Aorta (tissue), 5 donors: ENCODE results near the gene ABCG4. TPM values are rescaled to one million over a fixed set of nuclear protein-coding genes. Genes with fewer than 3 reads are reported as not detected.
A peak's percentile ranks its signal among the peaks of the same experiment; 100 is the strongest.

ENCODE experiments used
- ATAC-seq: fragments of 200-7000 bp; cut with Tn5 transposase; one replicate; pipeline ENCODE4 v1.9.1; 2022; ENCODE audit warnings: moderate library complexity; ENCODE audit not compliant: low FRiP score
- DNase-seq, 2 donors: peaks; one replicate each; pipeline ENCODE4 v3.0.0-alpha.2; 2020
- H3K27ac ChIP-seq, 2 donors: one replicate each; pipeline ENCODE4 v1.5.1; 2013; ENCODE audit warnings: low read length in 2 of 2, mild to moderate bottlenecking in 2 of 2, moderate library complexity in 2 of 2, control low read depth in 1 of 2, inconsistent platforms in 1 of 2, low read depth in 1 of 2
- H3K27me3 ChIP-seq, 2 donors: one replicate each; pipeline ENCODE4 v1.6.1; 2013; ENCODE audit warnings: control low read depth in 1 of 2, low read length in 1 of 2, mild to moderate bottlenecking in 1 of 2, moderate library complexity in 1 of 2; ENCODE audit not compliant: insufficient read depth in 2 of 2, control insufficient read depth in 1 of 2
- H3K36me3 ChIP-seq, 2 donors: one replicate each; pipeline ENCODE4 v1.6.1; 2013; ENCODE audit warnings: control low read depth in 1 of 2, low read length in 1 of 2, mild to moderate bottlenecking in 1 of 2; ENCODE audit not compliant: insufficient read depth in 2 of 2, control insufficient read depth in 1 of 2
- H3K4me1 ChIP-seq, 2 donors: one replicate each; pipeline ENCODE4 v1.6.1; 2013; ENCODE audit warnings: low read length in 2 of 2, control low read depth in 1 of 2, mild to moderate bottlenecking in 1 of 2, moderate library complexity in 1 of 2; ENCODE audit not compliant: insufficient read depth in 2 of 2, control insufficient read depth in 1 of 2
- H3K4me3 ChIP-seq, 2 donors: one replicate each; pipeline ENCODE4 v1.5.1; 2013; ENCODE audit warnings: low read length in 2 of 2, control low read depth in 1 of 2, mild to moderate bottlenecking in 1 of 2
- H3K9me3 ChIP-seq: one replicate; pipeline ENCODE4 v1.6.1; 2013; ENCODE audit warnings: mild to moderate bottlenecking, low read length; ENCODE audit not compliant: control insufficient read depth
- WGBS, 2 donors: extraction: QIAGEN DNeasy Blood & Tissue Kit; methylation state at CpG; one replicate each; pipeline ENCODE4 v1.1.7; 2013; 5-methylcytosine and 5-hydroxymethylcytosine counted together
- intact Hi-C, 2 donors: fragments of 100-400 bp; cut with DNase I; formaldehyde crosslinking; loops; one replicate each; pipeline versions ENCODE4 v1.14.2 to v1.15.0; 2022
- polyA plus RNA-seq, 2 donors: library from polyadenylated mRNA; stranded (reverse); fragments of 200-250 nt; gene quantifications; one replicate each; pipeline ENCODE4 v1.2.3, GENCODE V29; 2013
- total RNA-seq, 2 donors: library from RNA; stranded (reverse); fragmentation: NEBNext Ultra II Directional; extraction: Animal tissue kit (Norgen Biotek cat#: 25700); gene quantifications; one replicate each; pipeline ENCODE4 v1.2.1, GENCODE V29; 2021
- donor health status: healthy with polysubstance abuse.
- donor health status: Bipolar disorder and iron deficiency.
- donor health status: DM: no; HTN: no; CAD: no.
- donor health status: DM: no; HTN: no; CAD: no.
- donor health status: DM: yes; HTN: yes; CAD: no.

Gene ABCG4
- total and polyA plus RNA-seq, 4 donors, result 0.45 to 0.75 (median 0.75) TPM; not detected in 1

DNA sequence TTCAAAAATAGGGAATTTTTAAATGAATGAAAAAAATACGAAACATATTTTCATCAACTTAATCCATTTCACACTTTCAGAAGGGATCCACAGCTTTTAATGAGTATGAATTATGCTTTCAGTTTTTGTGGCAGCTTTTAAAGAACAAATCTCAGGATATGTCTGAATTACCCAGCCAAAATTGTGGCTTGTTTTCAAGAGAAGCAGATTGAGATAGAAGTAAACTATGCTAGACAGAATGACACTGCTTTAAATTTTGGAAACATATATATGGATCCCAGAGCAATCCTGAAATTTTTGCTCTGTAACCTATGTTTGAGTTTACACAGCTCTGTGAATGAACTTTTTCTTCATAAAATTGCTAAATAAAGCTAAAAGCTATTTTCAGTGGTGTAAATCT, 29.9 kb upstream of the ABCG4 start:
- no peak for ATAC-seq
- Histone ChIP-seq H3K27me3 (no peaks in the 10 kb centered on the region), H3K4me1 (no peaks in the 10 kb centered on the region), H3K36me3 (peaks cover 0 to under 1% of the 10 kb centered on the region in 2 donors), H3K27ac (no peak overlapping the region), H3K4me3 (no peak overlapping the region), H3K9me3 (no peaks in the 10 kb centered on the region)
- DNase-seq, result no peak
- intact Hi-C loops, result no loop called here
- WGBS, 2 donors, result 87 to 92% methylated on average over 1 of the region's 1 CpG

GRCh38 chr11:119120639-119121007, 28.2 kb upstream of the ABCG4 start:
- no peaks in the 10 kb centered on the region for H3K9me3 ChIP-seq
- peaks cover 0 to 2% of the 10 kb centered on the region in 2 donors for H3K36me3 ChIP-seq
- H3K27me3 ChIP-seq, result no peaks in the 10 kb centered on the region
- DNase-seq (no peak), ATAC-seq (no peak)
- no peak overlapping the region for H3K4me3 ChIP-seq
- 12 to 13% methylated on average over 5 of the region's 5 CpGs for WGBS, 2 donors
- intact Hi-C loops, result no loop called here
- H3K4me1 ChIP-seq, result no peaks in the 10 kb centered on the region
- H3K27ac ChIP-seq, result no peak overlapping the region

DNA sequence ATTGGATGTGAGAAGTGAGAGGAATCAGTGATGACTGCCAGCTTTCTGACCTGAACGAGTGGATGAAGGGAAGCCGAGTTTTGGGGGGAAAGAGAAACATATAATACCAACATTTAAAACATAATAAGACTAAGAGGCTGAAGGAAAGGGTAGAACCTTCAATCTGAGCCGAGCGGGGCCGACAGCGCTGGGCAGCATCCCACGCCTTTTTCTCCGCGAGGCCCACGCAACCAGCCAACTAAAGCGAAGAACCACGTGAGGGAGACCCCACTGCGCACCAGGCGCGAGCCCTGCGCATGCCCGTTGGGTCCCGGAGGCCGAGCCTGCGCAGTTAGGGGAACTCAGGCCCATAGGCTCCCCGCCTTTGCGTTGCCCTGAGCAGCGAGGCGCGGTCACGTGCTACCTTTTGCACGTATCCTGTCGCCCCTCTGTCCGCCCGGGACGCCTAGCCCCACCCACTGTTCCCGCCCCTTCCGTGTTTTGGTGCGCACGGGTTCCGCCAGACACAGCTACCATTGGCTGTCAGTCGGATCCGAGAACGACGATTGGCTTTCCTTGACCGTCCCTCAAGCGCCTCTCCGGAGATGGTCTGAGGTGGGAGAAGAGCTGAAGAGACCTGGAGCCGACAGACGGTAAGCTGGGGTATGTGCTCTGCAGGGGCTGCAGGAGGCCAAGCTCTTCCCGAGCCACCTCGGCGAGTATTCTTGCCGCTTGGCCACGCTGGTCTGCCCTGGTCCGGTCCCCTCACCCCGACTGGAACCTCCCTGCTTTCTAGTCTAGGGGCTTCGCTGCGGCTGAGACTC, 27.6 kb upstream of the ABCG4 start, which contains the start of gene HINFP:
HINFP (plus strand) TSS at position 573 of the 803 bp plus-strand sequence. CDS start 5,365 bp downstream, outside the sequence.
- Histone ChIP-seq H3K27me3 (no peaks in the 10 kb centered on the region), H3K4me1 (no peaks in the 10 kb centered on the region), H3K36me3 (peaks cover 0 to 2% of the 10 kb centered on the region in 2 donors), H3K27ac (peak within 1 kb of the TSS in 1 of 2 donors; percentile 47), H3K9me3 (no peaks in the 10 kb centered on the region), H3K4me3 (peak within 1 kb of the TSS; percentile 62 to 90)
- intact Hi-C loops, result no loop called here
- DNase-seq, result peak; percentile 100
- ATAC-seq, result peak; percentile 100
- WGBS, 2 donors, result 0% methylated on average over 54 of the region's 54 CpGs

DNA sequence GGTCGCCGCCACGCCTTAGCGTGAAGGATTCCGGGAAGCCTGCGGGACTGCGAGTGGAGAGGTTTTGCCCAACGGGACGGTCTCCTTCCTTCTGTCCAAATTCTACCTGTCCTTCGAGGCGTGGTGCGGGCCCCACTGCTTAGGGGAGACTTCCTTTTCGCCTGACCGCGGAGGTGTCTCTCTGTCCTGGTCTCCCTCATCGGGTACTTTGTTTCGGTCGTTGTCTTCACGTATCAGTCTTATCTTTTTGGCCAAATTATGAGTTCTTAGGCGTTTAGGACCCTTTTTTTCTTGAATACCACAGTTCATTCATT, 27.1 kb upstream of the ABCG4 start:
- peak overlapping the region; percentile 62 to 90 for H3K4me3 ChIP-seq
- ATAC-seq, result no peak
- peaks cover 2% of the 10 kb centered on the region in 2 donors for H3K36me3 ChIP-seq
- H3K27me3 ChIP-seq, result no peaks in the 10 kb centered on the region
- no peak for DNase-seq
- WGBS, 2 donors, result 0 to 1% methylated on average over 20 of the region's 20 CpGs
- no peaks in the 10 kb centered on the region for H3K9me3 ChIP-seq
- H3K27ac ChIP-seq, result peak overlapping the region in 1 of 2 donors; percentile 47
- intact Hi-C loops, result no loop called here
- H3K4me1 ChIP-seq, result no peaks in the 10 kb centered on the region

DNA sequence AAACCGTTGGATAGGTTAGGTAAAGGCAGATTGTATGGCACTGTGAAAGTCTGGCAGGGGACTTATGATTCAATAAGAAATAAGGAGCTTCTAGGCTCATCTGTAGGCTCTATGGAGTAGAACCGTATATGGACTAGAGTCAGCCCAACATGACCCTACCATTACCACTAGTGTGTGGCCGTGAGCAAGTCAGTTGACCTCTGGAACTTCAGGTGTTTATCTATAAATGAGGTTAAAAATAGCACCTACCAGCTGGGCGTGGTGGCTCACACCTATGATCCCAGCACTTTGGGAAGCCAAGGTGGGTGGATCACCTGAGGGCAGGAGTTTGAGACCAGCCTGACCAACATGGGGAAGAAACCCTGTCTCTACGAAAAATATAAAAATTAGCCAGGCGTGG, 23.0 kb upstream of the ABCG4 start:
- Histone ChIP-seq H3K27me3 (no peaks in the 10 kb centered on the region), H3K9me3 (no peaks in the 10 kb centered on the region), H3K4me3 (no peak overlapping the region), H3K36me3 (peaks cover 4 to 6% of the 10 kb centered on the region in 2 donors), H3K4me1 (no peaks in the 10 kb centered on the region), H3K27ac (no peak overlapping the region)
- 92 to 93% methylated on average over 6 of the region's 6 CpGs for WGBS, 2 donors
- ATAC-seq (no peak), DNase-seq (no peak)
- intact Hi-C loops, result no loop called here

DNA sequence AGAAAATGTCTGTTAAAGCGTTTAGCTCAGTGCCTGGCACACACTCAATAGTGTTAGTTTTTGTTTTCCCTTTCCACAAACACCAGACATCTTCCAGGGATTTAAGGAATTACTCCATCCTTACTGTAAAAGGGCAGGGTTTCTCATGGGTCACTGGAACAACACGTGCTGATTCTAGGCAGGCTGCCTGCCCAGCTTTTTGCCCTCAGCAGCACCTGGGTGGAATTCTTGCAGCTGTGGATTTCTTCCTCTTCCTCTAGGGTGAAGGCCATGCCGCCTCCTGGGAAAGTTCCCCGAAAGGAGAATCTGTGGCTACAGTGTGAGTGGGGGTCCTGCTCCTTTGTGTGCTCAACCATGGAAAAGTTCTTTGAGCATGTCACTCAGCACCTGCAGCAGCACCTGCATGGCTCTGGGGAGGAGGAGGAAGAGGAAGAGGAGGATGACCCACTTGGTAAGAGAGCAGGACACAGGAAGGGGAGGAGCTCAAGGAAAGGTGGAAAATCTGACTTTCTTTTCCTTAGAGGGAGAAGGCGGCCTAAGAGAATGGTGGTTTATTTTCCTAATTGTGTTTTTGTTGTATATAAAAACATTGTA, 22.1 kb upstream of the ABCG4 start:
- H3K27ac ChIP-seq, result no peak overlapping the region

GRCh38 chr11:119130662-119131061, 18.2 kb upstream of the ABCG4 start:
- no peaks in the 10 kb centered on the region for H3K9me3 ChIP-seq
- H3K4me1 ChIP-seq, result no peaks in the 10 kb centered on the region
- peaks cover 2 to 10% of the 10 kb centered on the region in 2 donors for H3K36me3 ChIP-seq
- no peak for DNase-seq
- no peak overlapping the region for H3K27ac ChIP-seq
- 72 to 80% methylated on average over 3 of the region's 3 CpGs for WGBS, 2 donors
- H3K4me3 ChIP-seq, result no peak overlapping the region
- ATAC-seq, result no peak
- intact Hi-C loops, result no loop called here
- no peaks in the 10 kb centered on the region for H3K27me3 ChIP-seq

More for the DNA sequence above, 22.1 kb upstream of the ABCG4 start:
- WGBS, 2 donors, result 65 to 67% methylated on average over 5 of the region's 5 CpGs
- Histone ChIP-seq H3K9me3 (no peaks in the 10 kb centered on the region), H3K4me3 (no peak overlapping the region), H3K36me3 (peaks cover 4 to 6% of the 10 kb centered on the region in 2 donors), H3K27me3 (no peaks in the 10 kb centered on the region), H3K4me1 (no peaks in the 10 kb centered on the region)
- intact Hi-C loops, result no loop called here
- no peak for ATAC-seq
- no peak for DNase-seq

GRCh38 chr11:119134389-119134978, 14.4 kb upstream of the ABCG4 start:
- DNase-seq (no peak), ATAC-seq (no peak)
- Histone ChIP-seq H3K9me3 (no peaks in the 10 kb centered on the region), H3K36me3 (peaks cover 2 to 6% of the 10 kb centered on the region in 2 donors), H3K4me1 (no peaks in the 10 kb centered on the region), H3K27ac (no peak overlapping the region), H3K27me3 (no peaks in the 10 kb centered on the region), H3K4me3 (no peak overlapping the region)
- intact Hi-C loops, result no loop called here
- WGBS, 2 donors, result 51 to 52% methylated on average over 4 of the region's 4 CpGs
